Measurements from ENCODE around the gene PAK1. TPM values are rescaled to one million over a fixed set of nuclear protein-coding genes. Genes with fewer than 3 reads are reported as not detected.
"Not testable (repeated sequence)": the region's sequence is repeated elsewhere in the genome, so short reads cannot be mapped to it uniquely, and the experiment has no call there.

PAK1 gene
- total RNA-seq: 20.5 TPM

DNA sequence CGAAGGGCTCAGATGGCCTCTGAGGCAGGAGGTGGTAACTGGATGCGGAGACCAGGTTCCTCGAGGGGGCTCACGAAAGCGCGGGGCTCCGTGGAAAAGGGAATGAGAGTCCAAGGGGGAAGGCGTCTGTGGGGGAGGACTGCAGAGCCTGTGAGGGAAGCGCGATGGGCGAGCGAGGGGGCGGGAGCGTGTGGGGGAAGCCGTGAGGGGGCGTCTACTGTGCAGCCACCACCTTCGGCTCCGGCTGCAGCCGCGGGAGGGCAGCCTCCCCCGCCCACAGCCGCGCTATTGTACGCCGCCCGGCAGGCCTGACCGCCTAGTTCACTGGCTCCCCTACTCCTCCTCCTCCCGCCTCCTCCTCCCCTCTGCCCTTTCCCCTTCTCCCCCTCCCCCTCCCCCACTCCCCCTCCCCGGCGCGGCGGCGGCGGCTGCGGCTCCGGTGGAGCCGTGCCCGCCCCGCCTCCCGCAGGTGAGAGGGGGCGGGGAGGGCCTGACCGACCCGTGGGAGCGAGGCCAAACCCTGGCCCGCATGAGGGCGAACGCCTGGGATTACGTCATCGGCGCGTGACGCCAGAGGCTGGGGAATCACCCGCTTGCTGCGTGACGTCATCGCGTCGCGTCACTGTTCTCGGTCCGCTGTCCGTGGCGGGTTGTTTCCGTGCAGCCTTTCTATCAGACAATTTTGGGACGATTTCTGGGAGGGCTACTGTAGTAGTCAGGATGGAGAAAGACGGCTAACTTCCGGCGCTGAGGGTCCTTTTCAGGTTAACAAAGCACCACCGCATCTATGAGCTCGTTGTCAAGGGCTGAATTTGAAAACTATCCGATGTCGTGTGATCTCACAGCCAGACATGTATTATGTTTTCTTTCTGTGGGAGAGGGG, at the start of gene PAK1:
Gene PAK1 (minus strand): TSS at position 294 of the 883 bp plus-strand sequence. CDS start 81,574 bp downstream, outside the sequence.
- DNase-seq (ENCODE audit: low read depth in 2 of 3, low spot score in 2 of 3): peak; percentile 96 to 98 (median 97)

DNA sequence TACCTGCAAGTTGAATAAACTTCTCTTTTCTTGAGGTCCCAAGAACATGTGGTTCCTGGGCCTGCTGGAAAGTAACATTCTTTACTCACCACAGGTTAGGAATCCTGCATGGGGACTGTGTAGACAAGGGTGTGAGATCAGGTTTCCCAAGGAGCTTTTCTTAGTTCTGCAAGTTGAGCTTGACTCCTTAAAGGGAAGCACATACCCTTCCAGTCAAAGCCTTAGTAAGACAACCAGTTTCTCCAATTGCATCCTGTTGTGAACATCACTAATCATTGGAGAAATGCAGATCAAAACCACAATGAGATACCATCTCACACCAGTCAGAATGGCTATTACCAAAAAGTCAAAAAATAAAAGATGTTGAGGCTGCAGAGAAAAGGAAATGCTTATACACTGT, 48.3 kb upstream of the PAK1 start:
- DNase-seq (ENCODE audit: low read depth in 2 of 3, low spot score in 2 of 3): no peak

DNA sequence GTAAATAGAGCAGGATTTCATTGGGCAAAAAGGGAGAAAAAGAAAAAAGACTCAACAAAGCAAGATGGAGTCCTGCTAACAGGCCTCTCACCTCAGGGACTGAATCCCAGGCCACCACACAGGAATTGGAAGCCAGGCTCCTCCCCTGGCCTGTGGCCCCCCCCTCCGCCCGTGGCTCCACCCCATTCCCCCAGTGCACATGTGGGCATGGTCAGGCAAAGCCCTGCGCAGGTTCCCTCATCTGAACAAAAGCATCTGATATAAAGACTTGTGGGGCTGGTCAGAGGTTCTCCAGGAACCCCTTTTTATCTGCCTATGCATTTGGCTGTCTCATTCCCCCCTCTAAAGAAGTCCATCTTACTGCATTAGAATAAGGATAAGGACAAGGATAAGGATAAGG, 46.0 kb upstream of the PAK1 start:
- no peak for DNase-seq (ENCODE audit: low read depth in 2 of 3, low spot score in 2 of 3)

DNA sequence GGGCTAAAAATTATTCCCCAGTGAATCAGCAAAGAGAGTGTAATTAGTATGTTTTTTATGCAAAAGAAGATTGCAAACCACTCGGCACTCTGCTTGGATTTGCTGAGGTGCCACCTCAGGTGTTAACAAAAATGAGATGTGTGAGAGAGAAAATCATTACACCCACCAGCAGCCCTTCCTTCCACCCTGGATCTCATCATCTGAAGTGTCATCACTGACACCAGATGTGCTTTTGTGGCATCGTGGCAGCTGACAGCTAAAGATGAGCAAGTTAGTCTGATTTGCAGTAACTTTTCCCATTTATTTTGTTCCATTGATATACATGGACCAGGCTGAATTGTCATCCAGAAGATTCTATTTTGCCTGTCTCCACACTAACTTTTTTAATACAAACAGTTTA, 44.6 kb upstream of the PAK1 start:
- no peak for DNase-seq (ENCODE audit: low read depth in 2 of 3, low spot score in 2 of 3)

DNA sequence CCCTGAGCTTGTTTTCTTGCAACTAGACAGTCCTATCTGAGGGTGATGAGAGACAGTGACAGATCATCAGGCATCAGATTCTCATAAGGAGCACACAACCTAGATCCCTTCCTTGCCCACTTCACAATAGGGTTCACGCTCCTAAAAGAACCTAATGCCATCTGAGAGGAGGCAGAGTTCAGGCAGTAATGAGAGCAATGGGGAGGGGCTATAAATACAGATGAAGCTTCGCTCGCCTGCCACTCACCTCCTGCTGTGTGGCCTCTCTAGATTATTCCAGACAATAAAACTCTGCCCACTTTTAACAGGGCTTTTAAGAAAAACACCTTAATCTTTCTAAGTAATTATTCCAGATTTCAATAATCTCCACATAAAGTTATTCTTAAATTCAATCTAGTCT, 43.9 kb upstream of the PAK1 start:
- no peak for DNase-seq (ENCODE audit: low read depth in 2 of 3, low spot score in 2 of 3)

DNA sequence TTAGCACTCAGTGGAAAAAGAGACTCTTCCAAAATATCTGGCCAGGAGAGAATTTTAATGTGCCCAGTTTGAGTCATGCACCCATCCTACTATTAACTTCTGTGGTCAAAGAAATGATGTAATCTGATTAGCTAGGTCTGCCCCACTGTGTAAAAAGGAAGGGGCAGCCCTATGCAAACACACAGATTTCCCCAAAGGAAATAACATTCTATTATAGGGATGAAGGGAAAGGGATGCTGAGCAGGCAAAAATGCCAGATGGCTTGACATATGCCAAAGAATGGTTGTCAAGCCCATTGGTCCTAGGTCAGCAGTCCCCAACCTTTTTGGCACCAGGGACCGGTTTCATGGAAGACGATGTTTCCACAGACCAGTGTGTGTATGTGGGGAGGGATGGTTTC, 43.3 kb upstream of the PAK1 start:
- no peak for DNase-seq (ENCODE audit: low read depth in 2 of 3, low spot score in 2 of 3)

DNA sequence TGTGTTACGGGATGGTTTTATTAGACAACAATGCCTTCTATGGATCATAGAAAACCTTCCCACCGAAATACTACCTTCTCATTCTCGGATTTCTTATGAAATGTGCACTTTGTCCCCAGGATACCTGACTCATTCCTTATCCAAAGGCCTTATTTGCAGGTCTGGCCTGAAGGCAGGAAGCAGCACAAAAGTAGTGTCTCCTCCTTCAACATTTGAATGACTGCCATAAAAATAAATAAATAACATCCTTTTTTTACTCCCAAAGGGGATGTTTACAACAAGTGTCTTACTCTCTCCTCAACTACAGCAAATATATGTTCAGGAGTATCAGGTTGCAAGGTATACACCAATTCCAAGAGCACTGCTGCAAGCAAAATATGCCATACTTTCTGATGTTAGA, 41.6 kb upstream of the PAK1 start:
- no peak for DNase-seq (ENCODE audit: low read depth in 2 of 3, low spot score in 2 of 3)

DNA sequence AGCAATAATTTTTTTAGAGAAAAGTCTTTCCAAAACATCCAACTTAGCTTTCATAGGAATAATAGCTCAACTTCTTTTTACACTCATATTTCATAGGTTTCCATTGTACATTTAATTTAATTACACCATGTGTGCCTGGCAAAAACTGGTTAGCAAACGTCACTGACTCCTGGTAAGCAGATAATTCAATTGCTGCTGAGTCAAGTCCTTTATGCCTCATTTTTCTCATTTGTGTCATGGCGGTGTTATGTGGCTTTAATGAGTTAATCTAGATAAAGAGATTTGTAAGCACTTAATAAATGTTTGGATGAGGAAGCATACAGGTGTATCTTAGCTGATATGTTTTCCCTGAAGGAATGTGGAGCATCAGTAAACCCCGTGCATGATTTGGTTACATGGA, 41.2 kb upstream of the PAK1 start:
- DNase-seq (ENCODE audit: low read depth in 2 of 3, low spot score in 2 of 3): no peak

DNA sequence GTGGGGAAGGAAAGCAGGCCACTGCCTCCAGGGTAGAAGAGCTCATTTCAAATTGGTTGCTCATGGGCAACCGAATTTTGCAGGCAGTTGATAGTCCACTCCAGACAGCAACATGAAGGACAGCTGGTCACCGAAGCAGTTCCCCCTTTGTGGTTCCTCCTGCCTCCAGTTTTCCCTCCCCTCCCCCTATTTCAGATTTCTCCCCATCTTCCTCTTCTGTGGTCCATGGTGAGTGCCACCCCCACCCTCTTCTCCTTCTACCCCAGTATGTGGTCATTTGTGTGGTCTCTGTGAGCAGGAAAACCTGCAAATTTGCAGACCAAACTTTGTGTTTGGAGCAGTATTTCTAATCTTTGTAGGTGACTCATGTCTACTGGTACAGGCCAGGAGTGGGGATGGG, 38.2 kb upstream of the PAK1 start:
- peak in 2 of 3 donors; percentile 18 to 61 for DNase-seq (ENCODE audit: low read depth in 2 of 3, low spot score in 2 of 3)

DNA sequence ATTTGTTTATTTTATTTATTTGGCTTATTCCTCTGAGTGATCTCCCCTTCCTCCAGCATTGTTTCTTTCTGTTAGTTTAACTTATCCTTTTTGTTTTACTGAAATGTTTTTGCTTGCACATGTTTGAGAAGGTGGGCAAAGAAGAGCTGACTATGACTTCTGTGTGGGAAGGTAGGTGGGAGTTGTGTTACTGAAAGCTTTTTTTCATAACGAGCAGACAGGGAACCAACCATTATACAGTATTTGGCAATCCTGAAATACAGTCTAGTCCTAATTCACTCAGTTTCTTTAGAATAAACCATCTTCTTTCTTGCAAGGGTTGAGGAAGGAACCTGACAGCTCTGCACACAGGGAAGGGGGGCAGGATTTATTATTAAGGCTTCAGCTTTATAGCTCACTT, 37.0 kb upstream of the PAK1 start:
- no peak for DNase-seq (ENCODE audit: low read depth in 2 of 3, low spot score in 2 of 3)

DNA sequence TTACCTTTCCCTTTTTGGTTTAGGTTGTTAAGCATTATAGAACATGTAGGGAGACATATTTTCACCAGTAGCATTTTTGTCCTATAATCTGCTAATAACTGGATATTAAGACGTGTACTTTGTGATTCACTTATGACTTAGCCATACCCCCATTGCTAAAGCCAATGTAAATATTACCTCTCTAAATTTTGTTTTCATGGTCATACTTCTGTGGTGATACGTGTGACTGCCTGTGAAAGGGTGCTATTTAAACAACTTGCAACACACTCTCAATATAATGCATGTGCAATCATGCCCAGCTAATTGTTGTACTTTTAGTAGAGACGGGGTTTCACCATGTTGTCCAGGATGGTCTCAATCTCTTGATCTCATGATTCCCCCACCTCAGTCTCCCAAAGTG, 36.2 kb upstream of the PAK1 start:
- no peak for DNase-seq (ENCODE audit: low read depth in 2 of 3, low spot score in 2 of 3)

DNA sequence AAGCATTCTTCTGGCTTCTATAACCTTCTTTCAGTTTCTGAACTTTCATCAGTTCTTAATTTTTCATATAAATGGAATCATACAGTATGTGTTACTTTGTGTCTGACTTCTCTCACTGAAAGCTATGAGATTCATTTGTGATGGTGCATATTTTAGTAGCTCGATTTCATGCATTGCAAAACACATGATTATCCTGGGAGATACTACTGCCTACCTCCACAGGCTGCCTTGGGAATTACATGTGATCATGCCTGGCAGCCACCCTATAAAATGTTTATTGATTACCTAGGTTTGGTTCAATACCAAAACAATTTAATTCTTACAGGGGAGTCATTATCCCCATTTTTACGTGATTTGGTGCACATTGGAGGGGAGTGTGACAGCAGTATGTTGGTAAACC, 34.1 kb upstream of the PAK1 start:
- no peak for DNase-seq (ENCODE audit: low read depth in 2 of 3, low spot score in 2 of 3)

DNA sequence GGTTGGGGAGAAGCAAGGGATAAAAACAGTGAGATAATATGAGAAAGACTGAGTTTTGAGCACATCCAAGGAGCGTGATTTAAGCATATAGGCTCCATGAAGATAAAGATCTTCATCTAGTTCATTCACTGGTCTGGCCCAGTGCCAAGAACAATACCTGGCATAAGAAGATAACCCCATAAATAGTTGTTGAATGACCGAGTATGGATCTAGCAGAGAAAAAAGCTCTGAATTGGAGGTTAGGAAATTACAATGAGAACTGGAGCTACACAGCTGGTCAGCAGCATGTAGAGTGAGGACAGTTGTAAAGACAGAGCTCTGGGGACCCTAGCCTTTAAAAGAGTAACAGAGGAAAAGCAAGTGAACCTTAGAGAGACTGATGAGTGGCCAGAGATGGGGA, 33.0 kb upstream of the PAK1 start:
- DNase-seq (ENCODE audit: low read depth in 2 of 3, low spot score in 2 of 3): no peak

DNA sequence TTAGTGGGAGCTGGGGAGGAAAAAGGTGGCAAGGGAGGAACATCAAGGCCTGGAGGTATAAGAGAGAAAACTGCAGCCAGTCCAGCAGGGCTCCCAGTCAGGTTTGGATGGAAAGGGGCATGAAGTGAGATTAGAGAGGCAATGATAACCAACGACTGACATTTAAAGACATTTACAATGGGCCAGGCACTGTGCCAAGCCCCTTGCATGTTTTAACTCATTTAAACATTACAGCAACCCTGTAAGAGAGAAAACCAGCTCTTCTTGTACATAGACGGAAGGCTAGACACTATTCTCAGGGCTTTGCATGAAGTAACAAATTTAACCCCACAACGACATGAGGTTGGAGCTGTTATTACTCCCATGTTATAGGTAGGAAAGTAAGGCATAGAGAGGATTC, 32.1 kb upstream of the PAK1 start:
- no peak for DNase-seq (ENCODE audit: low read depth in 2 of 3, low spot score in 2 of 3)

DNA sequence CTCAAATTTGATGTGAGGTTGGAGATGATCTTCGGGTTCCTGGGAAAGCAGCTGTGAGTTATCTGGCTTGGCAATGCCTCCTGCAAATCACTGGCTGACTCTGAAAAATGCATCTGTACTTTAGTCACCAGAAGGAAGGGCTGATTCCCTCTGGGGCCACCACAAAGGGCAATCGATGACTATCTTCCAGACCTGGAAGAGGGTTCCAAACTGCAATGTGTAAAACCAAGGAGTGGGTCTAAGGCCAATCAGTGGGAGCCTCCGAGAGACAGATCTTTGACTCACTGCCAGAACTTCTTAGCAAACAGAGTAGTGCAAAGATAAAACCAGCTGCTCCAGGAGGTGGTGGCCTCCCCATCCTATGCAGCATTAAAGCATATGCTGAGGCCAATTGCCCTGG, 29.1 kb upstream of the PAK1 start:
- DNase-seq (ENCODE audit: low read depth in 2 of 3, low spot score in 2 of 3): peak in 1 of 3 donors; percentile 29

DNA sequence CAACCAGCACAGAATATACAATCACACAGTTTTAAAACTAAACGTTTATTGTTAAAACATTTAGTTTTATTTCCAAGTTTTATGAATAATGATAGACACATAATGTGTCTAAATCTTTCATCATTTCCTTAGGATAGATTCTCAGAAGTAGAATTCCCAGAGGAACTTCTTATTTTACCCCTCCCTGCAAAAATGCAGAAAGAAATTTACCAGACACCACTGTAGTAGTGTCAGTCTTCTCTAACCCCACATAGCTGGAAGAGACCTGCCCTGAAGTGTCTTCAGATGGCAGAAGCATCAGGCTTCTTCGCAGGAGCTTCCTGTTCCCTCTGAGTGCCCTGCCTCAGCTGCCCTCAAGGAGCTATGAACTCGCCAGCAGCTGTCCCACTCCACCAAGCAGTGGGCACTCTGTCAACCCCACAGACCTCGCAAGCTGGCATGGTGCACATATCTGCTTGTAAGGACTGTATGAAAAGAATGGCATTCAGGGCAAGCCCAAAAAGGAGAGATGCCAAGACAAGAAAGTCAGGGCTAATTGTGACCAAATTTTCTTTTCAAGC, 28.5 kb upstream of the PAK1 start:
- no peak for DNase-seq (ENCODE audit: low read depth in 2 of 3, low spot score in 2 of 3)

DNA sequence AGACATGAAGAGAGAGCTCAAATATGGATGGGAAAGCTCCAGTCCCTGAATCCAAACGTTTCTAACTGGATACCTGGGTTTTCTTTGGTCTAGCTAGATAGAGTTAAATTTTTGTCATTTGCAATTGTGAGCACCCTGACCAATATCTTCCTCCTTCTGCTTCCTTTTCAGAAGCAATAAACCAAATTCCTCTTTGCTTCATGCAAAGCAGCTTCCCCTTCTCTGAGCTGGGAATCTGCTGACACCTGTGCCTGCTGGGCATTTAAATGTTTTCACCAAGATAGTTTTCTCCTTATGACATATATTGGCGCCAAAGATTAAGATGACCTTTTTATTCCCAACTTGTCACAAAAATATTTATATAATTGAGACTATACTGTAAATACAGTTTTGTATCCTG, 27.9 kb upstream of the PAK1 start:
- DNase-seq (ENCODE audit: low read depth in 2 of 3, low spot score in 2 of 3): peak in 2 of 3 donors; percentile 20 to 52

DNA sequence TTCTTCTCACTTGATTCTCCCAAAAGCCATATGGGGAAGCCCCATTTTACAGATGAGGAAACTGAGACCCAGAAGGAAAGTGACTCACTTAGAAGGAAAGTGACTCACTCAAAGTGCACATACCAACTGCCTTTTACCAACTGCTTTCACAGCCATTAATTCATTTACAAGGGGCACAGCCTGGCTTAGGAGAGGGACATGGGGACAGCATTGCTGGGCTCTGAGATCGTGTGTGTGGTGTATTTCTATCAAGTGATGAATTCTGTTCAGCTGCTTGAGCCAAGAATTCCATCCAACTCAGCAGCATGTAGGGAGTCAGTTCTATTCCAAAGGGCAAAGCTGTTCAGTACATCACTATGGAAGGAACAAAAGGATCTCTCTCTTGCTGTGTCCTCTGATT, 23.5 kb upstream of the PAK1 start:
- DNase-seq (ENCODE audit: low read depth in 2 of 3, low spot score in 2 of 3): no peak

DNA sequence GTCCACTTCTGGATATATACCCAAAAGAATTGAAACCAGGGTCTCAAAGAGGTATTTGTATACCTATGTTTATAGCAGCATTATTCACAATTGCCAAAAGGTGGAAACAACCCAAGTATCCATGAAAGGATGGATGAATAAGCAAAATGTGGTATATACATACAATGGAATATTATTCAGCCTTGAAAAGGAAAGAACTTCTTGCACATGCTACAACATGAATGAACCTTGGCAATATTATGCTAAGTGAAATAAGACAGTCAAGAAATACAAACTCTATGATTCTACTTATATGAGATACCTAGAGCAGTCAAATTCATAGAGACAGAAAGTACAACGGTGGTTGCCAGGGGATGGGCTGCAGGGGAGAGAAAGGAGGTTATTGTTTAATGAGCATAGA, 21.6 kb upstream of the PAK1 start:
- no peak for DNase-seq (ENCODE audit: low read depth in 2 of 3, low spot score in 2 of 3)

DNA sequence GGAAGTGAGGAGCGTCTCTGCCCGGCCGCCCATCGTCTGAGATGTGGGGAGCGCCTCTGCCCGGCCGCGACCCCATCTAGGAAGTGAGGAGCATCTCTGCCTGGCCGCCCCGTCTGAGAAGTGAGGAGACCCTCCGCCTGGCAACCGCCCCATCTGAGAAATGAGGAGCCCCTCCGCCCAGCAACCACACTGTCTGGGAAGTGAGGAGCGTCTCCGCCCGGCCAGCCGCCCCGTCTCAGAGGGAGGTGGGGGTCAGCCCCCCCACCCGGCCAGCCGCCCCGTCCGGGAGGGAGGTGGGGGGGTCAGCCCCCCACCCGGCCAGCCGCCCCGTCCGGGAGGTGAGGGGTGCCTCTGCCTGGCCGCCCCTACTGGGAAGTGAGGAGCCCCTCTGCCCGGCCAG, 16.1 kb upstream of the PAK1 start:
- DNase-seq (ENCODE audit: low read depth in 2 of 3, low spot score in 2 of 3): not testable (repeated sequence)

DNA sequence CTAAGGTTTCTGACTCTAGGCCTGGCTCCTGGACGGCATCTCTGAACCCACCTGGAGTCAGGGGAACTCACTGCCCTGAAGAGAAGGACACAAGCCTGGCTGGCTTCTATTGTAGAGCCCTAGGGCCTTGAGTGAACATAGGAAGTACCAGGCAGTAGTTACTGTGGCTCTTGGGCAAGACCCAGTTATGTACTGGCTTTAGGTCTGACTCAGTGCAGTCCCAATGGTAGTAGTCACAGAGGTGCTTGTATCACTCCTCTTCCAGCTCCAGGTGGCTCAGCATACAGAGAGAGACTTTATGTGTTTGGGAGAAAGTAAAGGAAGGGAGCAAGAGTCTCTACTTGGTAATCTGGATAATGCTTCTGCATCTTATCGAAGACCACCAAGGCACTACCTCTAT, 13.9 kb upstream of the PAK1 start:
- no peak for DNase-seq (ENCODE audit: low read depth in 2 of 3, low spot score in 2 of 3)

DNA sequence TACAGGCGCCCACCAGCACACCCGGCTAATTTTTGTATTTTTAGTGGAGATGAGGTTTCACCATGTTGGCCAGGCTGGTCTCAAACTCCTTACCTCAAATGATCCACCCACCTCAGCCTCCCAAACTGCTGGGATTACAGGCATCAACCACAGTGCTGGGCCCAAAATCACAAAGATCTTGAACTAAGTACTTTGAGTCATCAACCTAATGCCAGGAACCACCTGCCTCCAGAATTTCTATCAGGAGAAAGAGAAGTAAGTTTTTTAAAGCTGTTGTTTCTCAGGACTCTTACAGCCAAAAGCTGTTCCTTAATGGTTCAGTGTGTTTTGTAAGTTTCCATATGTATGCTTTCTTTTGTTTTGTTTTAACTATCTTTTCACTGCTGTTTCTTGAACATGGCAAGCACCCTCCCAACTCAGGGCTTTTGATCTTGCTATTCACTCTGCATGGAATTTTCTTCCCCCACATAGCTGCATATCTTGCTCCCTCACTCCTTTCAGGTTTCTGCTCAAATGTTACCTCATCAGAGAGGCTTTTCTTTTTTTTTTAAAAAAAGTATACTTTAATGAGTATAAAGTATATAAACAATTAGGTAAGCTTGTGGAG, 6.0 kb upstream of the PAK1 start:
- DNase-seq (ENCODE audit: low read depth in 2 of 3, low spot score in 2 of 3): no peak

All from hematopoietic multipotent progenitor cell (in vitro differentiated cells).